GM10266 (cell line): ENCODE measurements around the gene FOXQ1.

ENCODE experiments used
- DNase-seq: peaks from one replicate; pipeline ENCODE4 v3.0.0; 2012; ENCODE audit errors: extremely low spot score
- CTCF ChIP-seq: IDR thresholded peaks from 2 replicates; pipeline ENCODE4 v1.5.1; 2012; ENCODE audit warnings: mild to moderate bottlenecking, low read depth; ENCODE audit not compliant: control insufficient read depth, insufficient read depth; ENCODE audit errors: missing control alignments

Gene FOXQ1

GRCh38 chr6:1310628-1311399 lies 1.1 kb upstream of the FOXQ1 start:
- DNase-seq: no peak
- no peak for TF ChIP-seq CTCF

GRCh38 chr6:1312203-1312472 lies 240 bp downstream of the FOXQ1 start:
- no peak for TF ChIP-seq CTCF
- peak; percentile 36 for DNase-seq

GRCh38 chr6:1312473-1313367 lies 822 bp downstream of the FOXQ1 start:
- peak; percentile 53 for DNase-seq
- no peak for TF ChIP-seq CTCF

- no peak for TF ChIP-seq CTCF
- DNase-seq: no peak
Observed at GRCh38 chr6:1313384-1313766, 1.5 kb downstream of the FOXQ1 start.

GRCh38 chr6:1313767-1314503 lies 2.0 kb downstream of the FOXQ1 start:
- DNase-seq: peak; percentile 46
- TF ChIP-seq CTCF: peak; percentile 36

- no peak for DNase-seq
- TF ChIP-seq CTCF: no peak
Observed at GRCh38 chr6:1314617-1315016, 2.7 kb downstream of the FOXQ1 start.
